GM21717 (cell line): ENCODE data around the gene B3GALT5.

Source experiments
- ATAC-seq: cut with Tn5 transposase; IDR thresholded peaks from one replicate; pipeline ENCODE4 v1.9.1; 2021; ENCODE audit warnings: mild to moderate bottlenecking, moderate library complexity; ENCODE audit not compliant: unreplicated experiment

B3GALT5 gene

DNA sequence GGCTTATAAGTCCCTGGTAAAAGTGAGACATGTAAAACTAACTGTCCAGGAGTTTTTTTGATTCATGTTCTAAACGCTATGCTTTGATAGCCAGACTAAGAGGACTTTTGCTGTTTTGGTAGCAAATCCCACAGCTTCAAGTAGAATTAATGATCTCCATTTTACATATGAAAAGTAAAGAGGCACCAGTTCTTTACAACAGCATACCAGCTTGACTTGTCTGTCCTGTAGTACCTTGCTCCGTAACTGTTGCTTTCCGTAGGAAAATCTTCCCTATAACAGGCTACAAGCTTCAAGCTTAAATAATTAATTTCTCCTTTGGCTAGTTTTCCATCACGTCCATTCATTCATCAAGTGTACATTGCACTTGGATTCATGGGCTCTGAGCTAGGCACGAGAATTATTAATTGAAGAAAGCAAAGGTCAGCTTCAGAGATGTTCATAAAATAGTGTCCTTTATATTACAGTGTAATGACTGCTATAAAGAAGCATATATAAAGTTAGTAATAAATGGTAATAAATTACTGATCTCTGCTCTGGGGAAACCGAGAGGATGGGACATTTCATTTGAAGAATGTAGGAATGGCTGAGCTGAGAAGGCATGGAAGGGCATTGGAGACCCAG, 29.2 kb downstream of the B3GALT5 start:
- ATAC-seq: no peak

DNA sequence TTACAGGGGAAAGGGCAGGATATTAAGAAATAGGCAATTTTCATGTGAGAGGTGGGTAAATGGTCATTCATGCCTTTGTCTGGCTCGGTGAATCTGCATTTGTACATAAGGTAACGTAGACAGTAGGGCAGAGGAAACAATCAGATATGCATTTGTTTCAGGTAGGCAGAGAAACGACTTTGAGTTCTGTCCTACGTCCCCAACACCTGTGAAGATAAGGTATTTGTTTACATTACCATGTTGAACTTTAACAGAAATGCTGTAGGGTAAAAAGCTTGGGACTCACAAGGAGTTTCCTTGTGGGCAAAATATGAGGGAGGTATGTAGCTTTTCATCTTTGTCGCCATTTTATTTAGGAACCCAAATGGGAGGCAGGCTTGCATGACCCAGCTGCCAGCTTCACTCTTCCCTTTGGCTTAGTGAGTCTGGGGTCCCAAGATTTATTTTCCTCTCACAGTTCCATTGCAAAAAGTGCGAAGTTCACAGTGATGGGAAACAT, 31.4 kb downstream of the B3GALT5 start:
- no peak for ATAC-seq

GRCh38 chr21:39645331-39645730, 32.6 kb downstream of the B3GALT5 start:
- ATAC-seq: no peak

DNA sequence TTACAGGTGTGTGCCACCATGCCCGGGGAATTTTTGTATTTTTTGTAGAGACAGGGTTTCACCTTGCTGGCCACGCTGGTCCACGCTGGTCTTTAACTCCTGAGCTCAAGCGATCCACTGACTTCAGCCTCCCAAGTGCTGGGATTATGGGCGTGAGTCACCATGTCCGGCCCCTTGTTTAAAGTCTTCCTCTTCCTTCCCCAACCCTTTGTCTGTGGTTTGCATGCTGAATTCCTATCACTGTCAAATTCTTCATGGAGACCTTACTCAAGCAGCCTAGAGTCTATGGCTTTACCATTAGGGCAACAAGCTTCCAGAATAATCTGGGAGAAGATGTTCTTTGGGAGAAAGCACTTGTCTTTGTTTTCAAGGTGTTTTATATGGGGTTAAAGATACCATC, 34.7 kb downstream of the B3GALT5 start:
- no peak for ATAC-seq

- no peak for ATAC-seq
Observed at GRCh38 chr21:39648879-39649278, 36.1 kb downstream of the B3GALT5 start.

- no peak for ATAC-seq
Observed at GRCh38 chr21:39649526-39649925, 36.8 kb downstream of the B3GALT5 start.

DNA sequence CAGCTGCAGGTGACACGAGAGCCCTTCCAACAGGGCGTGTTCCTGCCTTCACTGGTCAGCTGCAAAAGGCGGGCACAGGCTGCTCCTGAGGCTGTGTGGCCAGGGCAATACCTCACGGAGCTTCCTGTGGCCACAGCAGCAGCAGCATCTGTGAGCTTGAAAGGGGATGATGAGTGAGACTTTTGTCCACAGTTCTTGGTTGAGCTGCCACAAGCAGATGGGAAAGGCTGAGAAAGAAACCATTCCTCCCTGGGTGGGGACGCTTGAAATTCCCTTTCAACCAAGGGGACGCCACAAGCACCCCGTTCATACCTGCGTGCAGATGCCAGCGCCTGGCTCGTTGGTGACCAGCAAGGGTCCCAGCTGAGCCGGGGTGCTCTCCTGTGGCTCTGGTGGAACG, 37.6 kb downstream of the B3GALT5 start:
- ATAC-seq: no peak

DNA sequence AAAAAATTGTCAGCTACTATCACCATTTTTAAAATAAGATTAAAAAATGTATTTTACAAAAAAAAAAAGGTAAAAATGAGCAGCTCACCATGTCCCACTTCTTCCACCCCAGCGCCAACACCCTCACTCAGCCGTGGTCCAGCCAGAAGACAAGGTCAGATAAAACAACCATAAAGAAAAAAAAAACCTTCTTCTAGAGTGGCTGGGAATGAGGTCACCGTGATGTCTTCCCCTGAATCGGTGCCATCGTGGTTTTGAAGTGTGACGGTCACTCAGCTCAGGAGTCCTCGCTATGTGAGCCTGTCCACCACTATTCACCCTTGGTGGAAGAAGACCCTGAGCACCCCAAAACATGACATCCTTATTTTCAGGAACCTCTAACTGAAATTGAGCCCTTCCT, 38.1 kb downstream of the B3GALT5 start:
- ATAC-seq: no peak

DNA sequence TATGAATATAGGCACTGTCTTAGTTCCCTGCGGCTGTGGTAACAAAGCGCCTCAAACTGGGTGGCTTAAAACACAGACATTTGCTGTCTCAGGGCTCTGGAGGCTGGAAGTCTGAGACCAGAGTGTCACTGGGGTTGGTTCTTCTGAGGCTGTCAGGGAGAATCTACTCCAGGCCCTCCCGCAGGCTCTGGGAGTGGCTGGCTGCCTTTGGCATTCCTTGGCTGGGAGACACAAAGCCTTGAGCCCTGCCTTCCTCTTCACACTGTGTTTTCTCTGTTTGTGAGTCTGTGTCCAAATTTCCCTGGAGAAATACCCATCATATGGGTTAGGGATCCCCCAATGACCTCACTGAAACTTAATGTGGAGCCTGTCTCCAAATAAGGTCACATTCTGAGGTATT, 38.5 kb downstream of the B3GALT5 start:
- no peak for ATAC-seq

DNA sequence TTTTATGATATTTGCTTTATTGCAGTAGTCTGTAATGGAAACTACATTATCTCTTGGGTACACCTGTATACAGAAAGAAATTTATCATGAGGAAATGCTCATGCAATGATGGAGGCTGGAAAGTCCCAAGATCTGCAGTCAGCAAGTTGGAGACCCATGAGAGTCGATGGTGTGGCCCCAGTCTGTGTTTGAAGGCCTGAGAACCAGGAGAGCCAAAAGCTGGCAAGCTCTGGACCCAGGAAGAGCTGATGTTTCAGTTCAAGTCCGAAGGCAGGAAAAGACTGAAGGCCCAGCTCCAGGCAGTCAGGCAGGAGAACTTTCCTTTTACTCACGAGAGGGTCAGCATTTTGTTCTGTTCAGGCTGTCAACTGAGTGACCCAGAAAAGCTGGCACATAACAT, 42.2 kb downstream of the B3GALT5 start:
- ATAC-seq: no peak

GRCh38 chr21:39655589-39655988, 42.8 kb downstream of the B3GALT5 start:
- ATAC-seq: no peak

DNA sequence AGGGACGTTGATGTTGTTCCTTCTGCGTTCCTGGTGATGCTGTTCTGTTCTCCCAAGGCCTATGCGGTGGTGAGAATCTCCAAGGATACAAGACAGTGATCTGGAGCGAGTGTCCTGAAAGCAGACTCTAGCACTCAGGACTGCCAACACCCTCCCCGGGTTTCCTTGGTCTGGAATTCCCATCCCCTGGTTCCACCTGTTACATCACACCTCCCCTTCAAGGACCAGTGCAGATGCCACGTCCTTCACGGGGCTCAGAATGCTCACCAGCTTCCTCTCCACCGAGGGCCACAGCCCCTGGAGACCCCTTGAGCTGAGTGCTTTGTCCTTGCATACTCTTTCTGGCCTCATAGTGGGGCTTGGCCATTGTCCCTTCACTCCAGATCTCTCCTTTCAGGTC, 43.5 kb downstream of the B3GALT5 start:
- ATAC-seq: no peak

DNA sequence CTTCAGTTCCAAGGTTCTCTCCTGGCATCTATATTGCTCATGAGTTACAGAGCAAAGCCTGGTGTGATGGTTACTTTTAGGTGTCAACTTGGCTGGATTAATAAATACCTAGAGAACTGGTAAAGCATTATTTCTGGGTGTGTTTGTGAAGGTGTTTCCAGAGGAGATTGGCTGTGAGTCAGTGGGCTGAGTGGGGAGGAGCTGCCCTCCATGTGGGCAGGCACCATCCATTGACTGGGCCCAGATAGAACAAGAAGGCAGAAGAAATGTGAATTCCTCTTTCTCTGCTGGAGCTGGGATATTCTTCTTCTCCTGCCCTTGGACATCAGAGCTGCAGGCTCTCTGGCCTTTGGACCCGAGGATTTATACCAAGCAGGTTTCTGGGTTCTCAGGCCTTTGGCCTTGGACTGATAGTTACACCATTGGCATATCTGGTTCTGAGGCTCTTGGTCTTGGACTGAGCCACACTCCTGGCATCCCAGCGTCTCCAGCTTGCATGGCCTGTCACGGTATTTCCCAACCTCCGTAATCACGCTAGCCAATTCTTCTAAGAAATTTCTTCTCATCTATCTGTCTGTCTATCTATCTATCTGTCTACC, 44.5 kb downstream of the B3GALT5 start:
- ATAC-seq: no peak

- no peak for ATAC-seq
Observed at GRCh38 chr21:39658066-39658465, 45.3 kb downstream of the B3GALT5 start.

- ATAC-seq: no peak
Observed at GRCh38 chr21:39659070-39659815, 46.5 kb downstream of the B3GALT5 start.

DNA sequence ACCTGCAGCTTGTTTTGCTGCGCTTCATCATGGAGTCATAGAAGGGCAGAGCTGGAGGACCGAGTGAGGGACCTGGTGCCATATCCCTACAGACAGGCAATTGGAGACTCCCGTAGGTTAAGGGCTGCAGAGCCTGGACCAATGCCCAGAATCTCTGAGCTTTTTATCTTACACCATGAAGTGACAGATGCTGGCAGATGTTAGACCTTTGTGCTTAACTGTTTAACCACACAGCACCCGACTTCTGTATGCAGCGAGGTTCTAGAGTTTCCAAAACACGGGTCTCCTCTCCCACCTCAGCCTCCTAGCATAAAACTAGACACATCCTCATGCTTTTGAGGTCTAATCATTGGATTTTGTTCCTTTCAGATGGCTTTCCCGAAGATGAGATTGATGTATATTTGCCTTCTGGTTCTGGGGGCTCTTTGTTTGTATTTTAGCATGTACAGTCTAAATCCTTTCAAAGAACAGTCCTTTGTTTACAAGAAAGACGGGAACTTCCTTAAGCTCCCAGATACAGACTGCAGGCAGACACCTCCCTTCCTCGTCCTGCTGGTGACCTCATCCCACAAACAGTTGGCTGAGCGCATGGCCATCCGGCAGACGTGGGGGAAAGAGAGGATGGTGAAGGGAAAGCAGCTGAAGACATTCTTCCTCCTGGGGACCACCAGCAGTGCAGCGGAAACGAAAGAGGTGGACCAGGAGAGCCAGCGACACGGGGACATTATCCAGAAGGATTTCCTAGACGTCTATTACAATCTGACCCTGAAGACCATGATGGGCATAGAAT, 47.6 kb downstream of the B3GALT5 start:
- ATAC-seq: no peak

DNA sequence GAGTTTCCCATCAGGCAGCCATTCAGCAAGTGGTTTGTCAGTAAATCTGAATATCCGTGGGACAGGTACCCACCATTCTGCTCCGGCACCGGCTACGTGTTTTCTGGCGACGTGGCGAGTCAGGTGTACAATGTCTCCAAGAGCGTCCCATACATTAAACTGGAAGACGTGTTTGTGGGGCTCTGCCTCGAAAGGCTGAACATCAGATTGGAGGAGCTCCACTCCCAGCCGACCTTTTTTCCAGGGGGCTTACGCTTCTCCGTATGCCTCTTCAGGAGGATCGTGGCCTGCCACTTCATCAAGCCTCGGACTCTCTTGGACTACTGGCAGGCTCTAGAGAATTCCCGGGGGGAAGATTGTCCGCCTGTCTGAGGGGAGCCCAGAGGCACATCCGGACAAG, 48.4 kb downstream of the B3GALT5 start:
- ATAC-seq: no peak

- ATAC-seq: no peak
Observed at GRCh38 chr21:39661740-39662139, 49.0 kb downstream of the B3GALT5 start.

DNA sequence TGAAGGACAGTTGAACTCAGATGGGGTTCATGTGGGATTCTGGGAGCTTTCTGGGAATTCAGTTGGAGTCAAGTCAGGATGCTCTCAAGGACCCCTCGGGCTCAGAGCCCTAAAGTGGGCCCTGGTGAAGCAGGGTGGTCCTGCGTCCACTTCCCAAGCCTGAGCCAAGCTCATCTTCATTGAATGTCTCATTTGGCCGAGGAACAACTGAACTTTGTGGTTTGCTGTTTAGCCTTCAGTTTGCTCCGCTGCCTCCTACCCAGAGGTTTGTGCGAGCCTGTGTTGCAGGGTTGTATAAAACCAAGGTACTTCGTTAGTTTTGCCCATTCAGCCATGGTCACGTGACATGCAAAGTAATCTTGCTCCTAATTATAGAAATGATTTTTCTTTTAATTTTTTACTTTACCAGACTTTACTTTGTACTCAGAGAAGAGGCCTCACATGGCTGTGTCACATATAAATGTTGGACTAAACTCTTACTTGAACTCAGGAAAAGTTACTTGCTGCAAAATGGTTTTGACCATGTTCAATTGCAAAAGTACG, 49.7 kb downstream of the B3GALT5 start:
- no peak for ATAC-seq

DNA sequence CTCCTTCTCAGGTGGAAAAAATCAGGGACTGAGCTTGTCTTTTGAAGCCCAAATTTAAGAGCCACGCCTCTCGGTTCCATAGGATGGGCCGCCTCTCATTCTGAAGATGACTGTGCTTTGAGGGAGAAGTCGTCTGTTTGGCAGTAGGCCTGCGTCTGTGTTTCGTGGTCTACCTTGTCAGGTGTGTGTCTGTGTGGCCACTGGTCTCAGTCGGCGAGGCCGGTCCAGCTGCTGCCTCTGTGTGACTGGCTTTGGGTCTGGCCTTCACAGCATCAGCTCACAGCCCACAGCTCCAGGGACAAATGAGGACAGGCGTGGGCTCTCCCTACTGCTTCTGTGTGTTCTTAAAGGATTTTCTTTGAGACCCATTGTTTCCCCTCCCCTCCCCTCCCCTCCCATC, 50.3 kb downstream of the B3GALT5 start:
- ATAC-seq: no peak
